ENCODE data around the gene FAM13C.

The FAM13C gene

DNA sequence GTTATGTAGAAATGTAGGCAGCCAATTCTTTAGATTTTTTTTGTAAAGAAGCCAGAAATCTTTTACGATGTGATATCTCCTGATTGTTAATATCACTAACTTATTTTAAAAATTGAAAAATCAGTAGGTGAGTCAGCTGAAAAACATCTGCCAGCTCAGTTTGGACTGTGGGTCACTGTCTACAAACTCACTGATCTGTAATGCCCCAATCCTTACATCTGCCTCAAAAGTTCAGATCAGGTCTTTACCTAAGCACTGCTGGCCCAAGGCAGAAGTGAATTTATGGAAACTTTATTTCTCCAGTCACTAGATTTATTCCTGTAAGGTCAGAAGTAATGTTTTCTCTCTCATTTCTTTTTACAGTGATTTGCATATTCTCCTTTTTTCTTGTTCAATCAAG, 31.0 kb upstream of the FAM13C start:
- no peak for TF ChIP-seq YY1 (IDR thresholded peaks at IDR 0.05; ENCODE audit: low read depth)
- no peak for TF ChIP-seq TAF1 (IDR thresholded peaks at IDR 0.05; ENCODE audit: low read depth)
- TF ChIP-seq, protein P1, sequence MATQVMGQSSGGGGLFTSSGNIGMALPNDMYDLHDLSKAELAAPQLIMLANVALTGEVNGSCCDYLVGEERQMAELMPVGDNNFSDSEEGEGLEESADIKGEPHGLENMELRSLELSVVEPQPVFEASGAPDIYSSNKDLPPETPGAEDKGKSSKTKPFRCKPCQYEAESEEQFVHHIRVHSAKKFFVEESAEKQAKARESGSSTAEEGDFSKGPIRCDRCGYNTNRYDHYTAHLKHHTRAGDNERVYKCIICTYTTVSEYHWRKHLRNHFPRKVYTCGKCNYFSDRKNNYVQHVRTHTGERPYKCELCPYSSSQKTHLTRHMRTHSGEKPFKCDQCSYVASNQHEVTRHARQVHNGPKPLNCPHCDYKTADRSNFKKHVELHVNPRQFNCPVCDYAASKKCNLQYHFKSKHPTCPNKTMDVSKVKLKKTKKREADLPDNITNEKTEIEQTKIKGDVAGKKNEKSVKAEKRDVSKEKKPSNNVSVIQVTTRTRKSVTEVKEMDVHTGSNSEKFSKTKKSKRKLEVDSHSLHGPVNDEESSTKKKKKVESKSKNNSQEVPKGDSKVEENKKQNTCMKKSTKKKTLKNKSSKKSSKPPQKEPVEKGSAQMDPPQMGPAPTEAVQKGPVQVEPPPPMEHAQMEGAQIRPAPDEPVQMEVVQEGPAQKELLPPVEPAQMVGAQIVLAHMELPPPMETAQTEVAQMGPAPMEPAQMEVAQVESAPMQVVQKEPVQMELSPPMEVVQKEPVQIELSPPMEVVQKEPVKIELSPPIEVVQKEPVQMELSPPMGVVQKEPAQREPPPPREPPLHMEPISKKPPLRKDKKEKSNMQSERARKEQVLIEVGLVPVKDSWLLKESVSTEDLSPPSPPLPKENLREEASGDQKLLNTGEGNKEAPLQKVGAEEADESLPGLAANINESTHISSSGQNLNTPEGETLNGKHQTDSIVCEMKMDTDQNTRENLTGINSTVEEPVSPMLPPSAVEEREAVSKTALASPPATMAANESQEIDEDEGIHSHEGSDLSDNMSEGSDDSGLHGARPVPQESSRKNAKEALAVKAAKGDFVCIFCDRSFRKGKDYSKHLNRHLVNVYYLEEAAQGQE (IDR thresholded peaks at IDR 0.05; ENCODE audit: low read depth): no peak
- TF ChIP-seq TCF12 (IDR thresholded peaks at IDR 0.05; ENCODE audit: low read depth): no peak
- no peak for TF ChIP-seq NFIC (IDR thresholded peaks at IDR 0.05)
- TF ChIP-seq EGR1 (IDR thresholded peaks at IDR 0.05): no peak
- TF ChIP-seq, protein P2, sequence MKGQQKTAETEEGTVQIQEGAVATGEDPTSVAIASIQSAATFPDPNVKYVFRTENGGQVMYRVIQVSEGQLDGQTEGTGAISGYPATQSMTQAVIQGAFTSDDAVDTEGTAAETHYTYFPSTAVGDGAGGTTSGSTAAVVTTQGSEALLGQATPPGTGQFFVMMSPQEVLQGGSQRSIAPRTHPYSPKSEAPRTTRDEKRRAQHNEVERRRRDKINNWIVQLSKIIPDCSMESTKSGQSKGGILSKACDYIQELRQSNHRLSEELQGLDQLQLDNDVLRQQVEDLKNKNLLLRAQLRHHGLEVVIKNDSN (IDR thresholded peaks at IDR 0.05): no peak

DNA sequence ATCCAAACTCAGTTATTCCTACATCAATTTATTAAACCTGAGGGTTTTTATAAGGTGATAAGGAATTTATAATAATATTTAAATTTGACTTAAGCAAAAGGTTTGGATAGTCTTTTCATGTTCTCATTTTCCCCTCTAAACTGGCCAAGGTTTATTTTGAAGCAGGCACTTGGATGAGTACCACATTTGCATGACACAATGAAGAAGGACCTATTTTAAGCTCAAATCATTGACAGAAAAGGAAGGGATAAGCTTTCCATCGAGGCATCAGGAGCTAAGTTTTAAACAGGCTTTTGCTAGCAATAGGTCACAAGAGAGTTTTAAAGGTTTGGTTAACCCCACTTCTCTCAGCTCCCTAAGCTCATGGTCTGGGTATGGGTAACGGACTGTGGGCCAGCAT, 28.7 kb upstream of the FAM13C start:
- TF ChIP-seq EGR1 (IDR thresholded peaks at IDR 0.05) (no peak), YY1 (IDR thresholded peaks at IDR 0.05; ENCODE audit: low read depth) (no peak), NFIC (IDR thresholded peaks at IDR 0.05) (no peak), ZBTB7A (IDR thresholded peaks at IDR 0.05; ENCODE audit: low read depth) (no peak), EP300 (IDR thresholded peaks at IDR 0.05; ENCODE audit: borderline replicate concordance) (no peak), CEBPB (IDR thresholded peaks at IDR 0.05) (no peak), TAF1 (IDR thresholded peaks at IDR 0.05; ENCODE audit: low read depth) (no peak)
- TF ChIP-seq, protein P1 (IDR thresholded peaks at IDR 0.05; ENCODE audit: low read depth): no peak
- TF ChIP-seq, protein P3, sequence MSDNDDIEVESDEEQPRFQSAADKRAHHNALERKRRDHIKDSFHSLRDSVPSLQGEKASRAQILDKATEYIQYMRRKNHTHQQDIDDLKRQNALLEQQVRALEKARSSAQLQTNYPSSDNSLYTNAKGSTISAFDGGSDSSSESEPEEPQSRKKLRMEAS (IDR thresholded peaks at IDR 0.05): no peak

DNA sequence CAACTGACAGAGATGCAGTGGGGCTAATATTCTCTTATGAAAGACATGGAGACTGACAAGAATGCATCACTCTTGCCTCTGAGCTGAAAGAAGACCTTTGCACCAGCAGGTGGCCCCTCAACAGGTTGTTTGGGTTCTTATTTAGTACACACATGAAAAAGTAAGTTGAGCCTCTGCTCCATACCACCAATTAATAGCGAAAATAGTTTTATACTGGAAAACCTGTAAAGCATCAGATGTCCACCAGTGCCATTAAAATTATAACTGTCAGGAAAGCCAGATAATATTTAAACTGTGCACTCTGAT, 26.3 kb upstream of the FAM13C start:
- TF ChIP-seq EGR1 (IDR thresholded peaks at IDR 0.05) (no peak), CEBPB (IDR thresholded peaks at IDR 0.05) (no peak), RAD21 (IDR thresholded peaks at IDR 0.05; ENCODE audit: low read depth) (no peak), CREB1 (IDR thresholded peaks at IDR 0.05; ENCODE audit: low read depth) (no peak), FOXM1 (IDR thresholded peaks at IDR 0.05; ENCODE audit: borderline replicate concordance, low read depth) (no peak), TAF1 (IDR thresholded peaks at IDR 0.05; ENCODE audit: low read depth) (no peak), EP300 (IDR thresholded peaks at IDR 0.05; ENCODE audit: borderline replicate concordance) (no peak), TEAD4 (IDR thresholded peaks at IDR 0.05) (no peak)
- TF ChIP-seq, protein P3 (IDR thresholded peaks at IDR 0.05): no peak
- TF ChIP-seq, protein P1 (IDR thresholded peaks at IDR 0.05; ENCODE audit: low read depth): no peak
- TF ChIP-seq, protein P2 (IDR thresholded peaks at IDR 0.05): no peak

GRCh38 chr10:59387951-59388670, 25.8 kb upstream of the FAM13C start:
- TF ChIP-seq, protein P3 (IDR thresholded peaks at IDR 0.05): no peak
- TF ChIP-seq TAF1 (IDR thresholded peaks at IDR 0.05; ENCODE audit: low read depth) (no peak), TCF12 (IDR thresholded peaks at IDR 0.05; ENCODE audit: low read depth) (no peak), EGR1 (IDR thresholded peaks at IDR 0.05) (no peak), CREB1 (IDR thresholded peaks at IDR 0.05; ENCODE audit: low read depth) (no peak), FOXM1 (IDR thresholded peaks at IDR 0.05; ENCODE audit: borderline replicate concordance, low read depth) (no peak)
- TF ChIP-seq, protein P1 (IDR thresholded peaks at IDR 0.05; ENCODE audit: low read depth): no peak

All from Ishikawa (cell line).